ENCODE measurements around the gene CD151. TPM values are rescaled to one million over a fixed set of nuclear protein-coding genes. Genes with fewer than 3 reads are reported as not detected.

Gene CD151
- total RNA-seq, 2 experiments from 2014 or later, result 20.2 to 20.8 TPM

DNA sequence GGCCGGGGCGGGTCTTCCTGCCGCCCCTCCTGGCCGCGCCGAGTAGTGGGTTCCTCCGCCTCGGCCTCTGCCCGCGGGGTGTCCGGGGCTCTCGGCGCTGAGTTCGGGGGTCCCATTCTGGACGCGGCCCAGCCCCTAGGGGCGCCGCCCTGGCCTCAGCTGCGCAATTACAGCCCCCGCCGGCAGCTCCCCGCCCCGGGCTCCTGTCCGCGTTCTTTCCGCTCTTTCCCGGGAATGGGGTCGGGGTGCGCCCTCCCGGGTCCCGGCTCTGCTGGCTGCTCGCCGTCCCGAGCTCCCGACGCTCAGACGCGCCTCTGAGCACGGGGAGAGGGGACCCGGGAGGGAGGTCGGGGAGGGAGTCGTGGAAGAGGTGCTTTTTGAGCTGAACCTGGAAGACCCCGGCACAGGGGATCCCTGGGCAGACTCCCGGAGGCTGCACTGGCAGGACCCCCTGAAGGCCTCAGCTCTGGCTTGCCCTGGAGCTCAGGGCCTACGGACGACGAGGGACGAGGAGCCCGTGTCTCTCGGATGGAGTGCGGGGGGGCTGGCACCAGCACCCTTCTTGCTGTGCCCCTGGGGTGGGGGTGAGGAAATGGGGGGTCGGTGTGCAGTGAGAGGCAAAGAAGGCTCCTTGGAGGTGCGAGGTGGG is 10.5 kb downstream of the CD151 start:
- intact Hi-C loops (cut with DNase I, micrococcal nuclease), result loop anchor here (2.0 to 10.0 kb wide), 5 partner anchors 34 to 732 kb away; partner anchors contain the start of genes AP2A2 (in 1 of the 2), DUSP8 (in 1 of the 2) and RPLP2 (in 1 of the 2)
- Histone ChIP-seq H3K4me1 (ENCODE audit: insufficient read depth, low read length) (peaks cover 47% of the 10 kb centered on the region), H3K27ac (ENCODE audit: low read depth in 1 of 2, low read length in 2 of 2) (no peak overlapping the region), H3K36me3 (ENCODE audit: insufficient read depth, low read length) (peaks cover 22% of the 10 kb centered on the region), H3K9me3 (ENCODE audit: control insufficient read depth in 1 of 2, insufficient read depth in 1 of 2, low read length in 2 of 2) (no peaks in the 10 kb centered on the region), H3K4me3 (ENCODE audit: low read length) (peak overlapping the region; percentile 91), H3K27me3 (ENCODE audit: control insufficient read depth in 1 of 2, insufficient read depth in 2 of 2, low read length in 2 of 2) (peaks cover 0 to 2% of the 10 kb centered on the region in 2 experiments)
- ChIA-PET POLR2A (interaction anchor here (0.6 to 7.6 kb wide), 5 partner anchors 13 to 148 kb away, joined by 3 to 71 read pairs (median 10); partner anchors contain the start of genes CD151, CRACR2B, PNPLA2 and RPLP2), CTCF (interaction anchor here (1.4 kb wide), 1 partner anchor 24 kb away, joined by 4 read pairs; no protein-coding TSS in a partner anchor)
- peak overlapping the region; percentile 39 for H3K27ac Mint-ChIP-seq
- H3K9me3 Mint-ChIP-seq, result no peaks in the 10 kb centered on the region
- TF ChIP-seq, protein P1, sequence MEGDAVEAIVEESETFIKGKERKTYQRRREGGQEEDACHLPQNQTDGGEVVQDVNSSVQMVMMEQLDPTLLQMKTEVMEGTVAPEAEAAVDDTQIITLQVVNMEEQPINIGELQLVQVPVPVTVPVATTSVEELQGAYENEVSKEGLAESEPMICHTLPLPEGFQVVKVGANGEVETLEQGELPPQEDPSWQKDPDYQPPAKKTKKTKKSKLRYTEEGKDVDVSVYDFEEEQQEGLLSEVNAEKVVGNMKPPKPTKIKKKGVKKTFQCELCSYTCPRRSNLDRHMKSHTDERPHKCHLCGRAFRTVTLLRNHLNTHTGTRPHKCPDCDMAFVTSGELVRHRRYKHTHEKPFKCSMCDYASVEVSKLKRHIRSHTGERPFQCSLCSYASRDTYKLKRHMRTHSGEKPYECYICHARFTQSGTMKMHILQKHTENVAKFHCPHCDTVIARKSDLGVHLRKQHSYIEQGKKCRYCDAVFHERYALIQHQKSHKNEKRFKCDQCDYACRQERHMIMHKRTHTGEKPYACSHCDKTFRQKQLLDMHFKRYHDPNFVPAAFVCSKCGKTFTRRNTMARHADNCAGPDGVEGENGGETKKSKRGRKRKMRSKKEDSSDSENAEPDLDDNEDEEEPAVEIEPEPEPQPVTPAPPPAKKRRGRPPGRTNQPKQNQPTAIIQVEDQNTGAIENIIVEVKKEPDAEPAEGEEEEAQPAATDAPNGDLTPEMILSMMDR (IDR thresholded peaks at IDR 0.05), result no peak
- H3K36me3 Mint-ChIP-seq (ENCODE audit: low read depth), result peaks cover 22% of the 10 kb centered on the region
- DNase-seq (peak in 1 of 14 experiments; percentile 42), ATAC-seq (ENCODE audit: poor library complexity) (no peak)
- H3K4me1 Mint-ChIP-seq (ENCODE audit: low read depth), result peaks cover 6% of the 10 kb centered on the region
- H3K4me3 Mint-ChIP-seq, result peak overlapping the region; percentile 79
- no peaks in the 10 kb centered on the region for H3K27me3 Mint-ChIP-seq

- intact Hi-C loops (cut with DNase I, micrococcal nuclease), result loop anchor here (2.0 to 10.0 kb wide), 5 partner anchors 35 to 731 kb away; partner anchors contain the start of genes AP2A2 (in 1 of the 2), DUSP8 (in 1 of the 2) and RPLP2 (in 1 of the 2)
- POLR2A ChIA-PET, result interaction anchor here (1.3 to 7.6 kb wide), 4 partner anchors 14 to 67 kb away, joined by 3 to 71 read pairs (median 30); partner anchors contain the start of genes CD151, CRACR2B, PNPLA2 and RPLP2
- H3K27me3 Mint-ChIP-seq, result peaks cover 4% of the 10 kb centered on the region
Observed at GRCh38 chr11:843818-844692, 11.3 kb downstream of the CD151 start.

More at GRCh38 chr11:843818-844692, 11.3 kb downstream of the CD151 start:
- ATAC-seq (ENCODE audit: poor library complexity), result no peak
- peak overlapping the region; percentile 5 for H3K4me3 ChIP-seq (ENCODE audit: low read length)
- Mint-ChIP-seq H3K9me3 (no peaks in the 10 kb centered on the region), H3K36me3 (ENCODE audit: low read depth) (peaks cover 17% of the 10 kb centered on the region), H3K27ac (peak overlapping the region; percentile 39), H3K4me1 (ENCODE audit: low read depth) (peaks cover 10% of the 10 kb centered on the region), H3K4me3 (peak overlapping the region; percentile 79)
- no peaks in the 10 kb centered on the region for H3K9me3 ChIP-seq (ENCODE audit: control insufficient read depth in 1 of 2, insufficient read depth in 1 of 2, low read length in 2 of 2)
- H3K27me3 ChIP-seq (ENCODE audit: control insufficient read depth in 1 of 2, insufficient read depth in 2 of 2, low read length in 2 of 2), result peaks cover 5 to 8% of the 10 kb centered on the region in 2 experiments
- CTCF ChIA-PET, result interaction anchor here (1.4 kb wide), 1 partner anchor 25 kb away, joined by 4 read pairs; no protein-coding TSS in a partner anchor
- H3K36me3 ChIP-seq (ENCODE audit: insufficient read depth, low read length), result peaks cover 15% of the 10 kb centered on the region
- TF ChIP-seq, protein P1 (IDR thresholded peaks at IDR 0.05), result no peak
- peak in 2 of 14 experiments; percentile 61 to 67 for DNase-seq
- H3K4me1 ChIP-seq (ENCODE audit: insufficient read depth, low read length), result peaks cover 56% of the 10 kb centered on the region
- no peak overlapping the region for H3K27ac ChIP-seq (ENCODE audit: low read depth in 1 of 2, low read length in 2 of 2)

Measured in CD4-positive, alpha-beta T cell (primary cell).